ENCODE measurements around the gene ADPRM.
"Not testable (repeated sequence)": the region's sequence is repeated elsewhere in the genome, so short reads cannot be mapped to it uniquely, and the experiment has no call there.

ADPRM gene

DNA sequence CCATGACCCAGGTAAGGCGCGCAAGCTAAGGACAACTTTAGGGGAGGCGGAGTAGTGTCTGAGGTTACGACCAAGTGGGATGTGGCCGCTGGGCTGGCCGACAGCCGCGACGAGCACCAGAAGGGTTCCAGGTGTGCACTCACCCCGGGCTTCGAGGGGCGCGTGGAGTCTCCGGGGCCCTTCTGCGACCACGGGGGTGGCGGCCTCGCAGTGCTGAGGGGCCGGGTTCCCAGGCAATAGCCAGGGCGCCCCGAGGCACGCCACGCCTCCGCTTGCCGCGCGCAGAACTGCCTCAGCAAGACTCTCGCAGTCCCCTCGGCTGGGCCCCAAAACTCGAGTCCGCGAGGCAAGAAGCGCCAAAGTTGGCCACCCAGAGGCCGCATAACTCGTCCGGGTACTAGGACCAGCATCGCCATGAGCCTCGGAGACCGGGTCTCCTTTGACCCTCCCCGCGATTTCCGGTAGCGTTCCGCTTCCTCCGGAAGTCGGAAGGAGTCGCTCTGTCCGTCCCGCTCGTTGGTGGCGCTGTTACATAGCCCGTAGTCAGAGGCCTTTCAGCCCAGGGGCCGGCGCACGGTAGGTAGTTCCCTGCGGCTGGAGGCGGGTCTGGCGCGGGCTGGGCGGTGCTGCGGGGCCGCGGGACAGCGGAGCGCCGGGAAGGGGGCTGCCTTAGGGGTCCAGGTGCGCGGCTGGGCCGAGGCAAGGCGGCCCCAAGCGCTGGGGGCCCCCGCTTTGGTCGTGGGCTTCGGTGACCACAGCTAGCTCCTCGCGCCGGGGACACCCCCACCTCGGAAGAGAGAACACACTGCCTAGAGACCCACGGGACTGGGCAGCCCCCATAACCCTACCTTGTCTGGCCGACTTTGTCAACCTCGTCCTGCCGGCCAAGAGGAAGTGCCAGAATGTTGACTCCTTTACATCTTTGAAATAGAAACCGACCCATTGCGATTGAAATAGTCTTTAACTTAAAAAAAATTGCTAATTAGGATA lies at the start of gene ADPRM, which contains the start of gene SCO1:
Gene ADPRM, plus strand, starts transcription at position 503 of the 990 bp plus-strand sequence. CDS start 7,333 bp downstream, outside the sequence.
Gene SCO1, minus strand, starts transcription at position 442 of the 990 bp plus-strand sequence. Its CDS starts 26 bp downstream, at position 416.
- DNase-seq (ENCODE audit: low read depth), result peak; percentile 65

GRCh38 chr17:10648381-10648780 lies 49.0 kb upstream of the ADPRM start:
- DNase-seq (ENCODE audit: low read depth), result no peak

DNA sequence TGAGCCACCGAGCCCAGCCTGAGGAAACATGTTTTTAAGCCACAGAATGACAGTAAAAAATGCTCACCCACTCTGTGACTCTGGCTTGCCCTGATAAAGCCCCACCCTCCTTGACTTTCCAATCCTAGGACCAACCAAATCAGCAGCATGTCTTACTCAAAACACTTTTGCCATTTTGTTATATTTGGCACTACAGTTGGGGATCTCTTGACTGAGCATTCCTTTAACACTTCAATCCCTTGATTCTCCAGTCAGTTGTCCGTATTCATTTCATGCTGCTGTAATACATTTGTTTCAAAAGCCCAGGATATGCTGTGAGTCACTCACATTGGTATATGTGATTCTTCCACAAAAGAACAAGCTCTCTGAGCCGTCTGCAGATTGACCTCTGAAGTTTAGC lies 48.4 kb upstream of the ADPRM start:
- DNase-seq (ENCODE audit: low read depth), result peak; percentile 18

DNA sequence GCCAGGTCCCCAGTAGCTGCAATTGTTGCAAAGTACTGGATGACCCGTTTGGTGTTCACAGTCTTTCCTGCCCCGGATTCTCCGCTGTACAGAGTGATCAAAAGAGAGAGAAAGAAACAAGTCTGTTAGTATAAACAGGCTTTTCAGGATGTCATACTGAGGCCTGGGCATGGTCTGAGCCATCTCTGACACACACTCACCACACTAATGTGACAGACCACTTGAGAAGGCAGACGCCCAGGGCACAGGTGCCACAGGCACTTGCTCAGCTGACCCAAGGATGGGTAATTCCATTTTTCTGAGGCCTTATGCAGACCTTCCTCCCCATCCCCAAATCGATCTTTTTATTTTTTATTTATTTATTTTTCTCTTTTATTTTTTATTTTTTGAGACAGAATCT lies 47.8 kb upstream of the ADPRM start:
- DNase-seq (ENCODE audit: low read depth), result no peak

DNA sequence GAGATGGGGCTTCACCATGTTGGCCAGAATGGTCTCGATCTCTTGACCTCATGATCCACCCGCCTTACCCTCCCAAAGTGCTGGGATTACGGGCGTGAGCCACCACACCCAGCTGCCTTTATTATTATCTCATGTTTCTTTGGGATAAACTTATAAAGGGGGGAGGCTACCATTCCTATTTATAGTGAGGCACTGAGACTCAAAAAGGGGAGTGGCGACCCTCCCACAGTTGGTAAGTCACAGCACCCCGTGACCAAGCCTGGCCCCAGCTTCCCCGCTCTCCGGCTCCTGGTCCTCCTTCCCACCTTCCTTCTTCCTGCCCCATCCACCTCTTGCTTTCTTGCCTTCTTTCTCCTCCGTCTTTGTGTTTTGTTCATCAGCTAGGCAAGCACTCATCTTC lies 45.5 kb upstream of the ADPRM start:
- no peak for DNase-seq (ENCODE audit: low read depth)

DNA sequence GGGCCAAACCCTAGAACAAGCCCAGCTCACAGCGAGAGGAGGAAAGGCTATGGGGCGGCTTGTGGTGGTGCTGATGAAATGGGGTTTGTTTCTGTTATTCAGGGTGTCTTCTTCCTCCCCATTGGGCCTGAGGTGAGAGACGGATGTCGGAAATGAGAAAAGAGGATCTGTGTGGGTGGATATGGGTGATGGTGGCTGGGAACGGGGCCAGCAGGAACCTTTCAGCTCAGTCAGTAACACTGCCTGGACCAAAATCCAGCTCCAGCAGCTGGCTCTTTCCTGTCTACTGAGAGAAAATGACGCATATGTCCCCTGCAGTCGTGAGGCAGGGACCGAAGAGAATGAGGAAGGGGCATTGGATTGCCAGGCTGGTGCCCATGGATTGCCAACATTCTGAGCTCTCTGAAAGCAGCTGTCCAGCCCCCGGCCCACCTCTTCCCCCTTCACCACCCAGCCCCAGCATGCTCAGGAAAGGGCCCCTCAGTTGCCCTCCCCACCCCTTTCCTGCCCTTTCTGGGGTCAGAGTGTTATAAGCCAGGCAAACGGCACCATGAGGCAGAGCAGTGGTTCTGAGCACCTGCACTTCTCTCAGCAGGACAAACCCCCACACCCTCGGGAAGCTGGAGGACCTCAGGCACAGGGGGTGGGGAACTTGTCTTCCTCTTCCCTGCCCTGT lies 44.3 kb upstream of the ADPRM start:
- no peak for DNase-seq (ENCODE audit: low read depth)

DNA sequence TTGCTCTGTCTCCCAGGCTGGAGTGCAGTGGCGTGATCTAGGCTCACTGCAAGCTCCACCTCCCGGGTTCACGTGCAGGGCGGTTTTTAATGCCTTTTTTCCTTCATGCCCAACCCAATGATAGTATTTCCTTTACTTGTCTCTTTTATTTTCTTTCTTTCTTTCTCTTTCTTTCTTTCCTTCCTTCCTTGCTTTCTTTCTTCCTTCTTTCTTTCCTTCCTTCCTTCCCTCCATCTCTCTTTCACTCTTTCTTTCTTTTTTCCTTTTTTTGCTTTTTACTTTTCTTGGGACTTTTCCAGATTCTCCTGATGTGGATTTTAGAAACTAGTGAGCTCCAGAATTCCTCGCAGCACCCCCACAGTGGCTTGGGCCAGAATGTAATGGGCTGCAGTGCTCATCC lies 43.4 kb upstream of the ADPRM start:
- no peak for DNase-seq (ENCODE audit: low read depth)

DNA sequence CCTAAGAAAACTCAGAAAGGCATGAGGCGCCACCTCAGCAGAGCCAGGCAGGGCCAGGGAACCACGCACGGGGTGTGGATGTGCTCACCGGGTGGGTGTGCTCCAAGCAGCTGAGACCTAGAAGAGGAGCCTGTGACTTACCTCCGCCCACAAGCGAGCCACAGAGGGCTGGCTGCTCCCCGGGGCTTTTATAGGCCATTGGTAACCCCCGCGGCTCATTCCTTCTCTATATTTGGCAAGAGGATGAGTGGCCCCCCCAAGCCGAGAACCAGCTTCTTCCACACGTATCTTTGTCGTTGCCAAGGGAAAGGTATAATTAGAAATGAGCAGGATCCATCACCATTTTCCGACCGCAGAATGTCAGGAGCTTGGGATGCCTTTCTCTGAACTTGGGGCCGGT lies 40.2 kb upstream of the ADPRM start, which contains the start of gene MYH3:
Gene MYH3, minus strand, starts transcription at position 162 of the 400 bp plus-strand sequence. CDS start 2,245 bp downstream, outside the sequence.
- no peak for DNase-seq (ENCODE audit: low read depth)

DNA sequence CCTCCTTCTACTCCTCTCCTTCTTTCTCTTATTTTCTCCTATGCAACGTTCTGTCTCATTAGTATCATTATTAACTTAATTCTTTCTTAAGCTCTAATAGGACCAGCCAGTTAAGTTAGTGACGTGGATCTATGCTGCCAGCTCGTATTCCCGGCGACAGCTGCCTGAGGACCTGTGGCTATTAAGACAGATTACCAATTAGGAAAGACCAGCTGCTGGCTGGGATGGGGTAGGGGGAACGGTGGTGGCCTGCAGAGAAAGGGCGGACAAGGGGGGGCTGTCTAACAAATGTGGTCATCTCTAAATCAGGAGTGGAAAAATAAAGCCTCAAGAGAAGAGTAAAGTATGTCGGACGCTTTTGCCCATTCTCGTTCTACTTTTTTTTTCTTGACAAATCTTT lies 39.5 kb upstream of the ADPRM start:
- DNase-seq (ENCODE audit: low read depth), result no peak

GRCh38 chr17:10661437-10661836 lies 36.0 kb upstream of the ADPRM start:
- DNase-seq (ENCODE audit: low read depth), result peak; percentile 4

DNA sequence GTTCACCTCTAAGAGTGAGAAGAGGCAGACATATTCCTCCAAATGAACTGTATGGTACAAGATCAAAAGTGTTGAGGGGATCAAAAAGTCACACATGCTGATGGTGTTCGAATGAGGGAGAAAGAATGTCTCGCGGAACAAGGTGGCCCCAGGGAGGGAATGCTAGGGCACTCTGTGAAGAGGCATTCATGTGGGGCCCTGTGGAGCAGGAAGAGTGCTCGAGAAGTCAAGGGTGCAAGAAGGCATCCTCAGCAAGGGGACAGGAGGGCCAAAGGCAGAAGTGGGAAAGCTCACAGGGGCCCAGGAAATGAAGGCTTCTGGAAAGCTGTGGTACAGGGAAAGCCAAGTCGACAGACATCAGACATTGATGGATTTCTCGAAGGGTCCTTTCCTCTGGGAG lies 34.2 kb upstream of the ADPRM start:
- no peak for DNase-seq (ENCODE audit: low read depth)

DNA sequence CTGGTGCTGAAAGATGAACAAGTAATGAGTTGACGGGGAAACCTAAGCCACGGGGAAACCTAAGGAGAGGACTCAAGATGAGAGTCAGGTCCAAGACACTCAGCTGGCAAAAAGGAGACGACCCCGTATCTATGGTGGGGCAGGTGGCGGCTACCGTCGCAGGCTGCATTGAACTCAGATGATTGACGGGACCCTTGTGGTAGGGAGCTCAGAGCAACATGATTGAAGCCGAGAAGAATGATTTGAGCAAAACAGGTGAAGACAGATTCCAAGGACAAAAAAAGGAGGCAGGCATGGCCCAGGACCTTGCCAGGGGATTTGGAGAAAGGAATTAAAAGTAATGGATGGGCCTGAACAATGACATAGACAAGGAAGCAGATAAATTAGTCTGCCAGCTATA lies 32.8 kb upstream of the ADPRM start:
- DNase-seq (ENCODE audit: low read depth), result no peak

DNA sequence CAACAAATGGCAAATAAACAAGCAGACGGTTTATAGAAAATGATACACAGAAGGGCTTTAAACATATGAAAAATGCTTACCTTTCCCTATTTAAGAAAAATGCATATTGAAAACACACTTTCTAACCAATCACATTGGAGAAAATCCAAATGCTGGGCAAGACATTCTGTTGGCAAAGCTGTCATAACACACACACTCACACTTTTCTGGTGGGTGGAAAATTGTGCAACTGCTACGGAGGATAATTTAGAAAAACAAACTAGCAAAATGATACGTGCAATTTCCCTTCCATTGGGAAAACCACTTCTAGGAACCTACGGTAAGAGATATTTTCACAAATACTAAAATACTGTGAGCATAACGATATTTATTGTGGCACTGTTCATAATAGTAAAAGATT lies 30.5 kb upstream of the ADPRM start:
- DNase-seq (ENCODE audit: low read depth), result no peak

DNA sequence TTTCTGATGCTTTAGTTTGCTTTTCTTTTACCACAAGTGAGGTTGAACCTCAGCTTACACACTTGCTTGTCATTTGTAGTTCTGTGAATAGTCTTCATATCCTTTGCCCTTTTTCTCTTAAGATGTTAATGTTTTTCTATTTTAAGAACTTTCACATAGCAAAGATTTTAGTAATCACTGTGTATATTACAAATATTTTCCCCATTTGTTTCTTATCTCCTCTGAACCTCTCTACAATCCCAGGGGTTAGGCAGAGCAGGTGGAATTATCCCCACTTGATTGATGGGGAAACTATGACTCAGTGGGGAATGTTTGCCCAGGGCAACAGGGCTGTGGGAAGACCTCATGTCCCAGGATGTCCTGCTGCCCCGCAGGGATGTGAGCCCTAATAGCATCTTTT lies 28.6 kb upstream of the ADPRM start:
- peak; percentile 11 for DNase-seq (ENCODE audit: low read depth)

DNA sequence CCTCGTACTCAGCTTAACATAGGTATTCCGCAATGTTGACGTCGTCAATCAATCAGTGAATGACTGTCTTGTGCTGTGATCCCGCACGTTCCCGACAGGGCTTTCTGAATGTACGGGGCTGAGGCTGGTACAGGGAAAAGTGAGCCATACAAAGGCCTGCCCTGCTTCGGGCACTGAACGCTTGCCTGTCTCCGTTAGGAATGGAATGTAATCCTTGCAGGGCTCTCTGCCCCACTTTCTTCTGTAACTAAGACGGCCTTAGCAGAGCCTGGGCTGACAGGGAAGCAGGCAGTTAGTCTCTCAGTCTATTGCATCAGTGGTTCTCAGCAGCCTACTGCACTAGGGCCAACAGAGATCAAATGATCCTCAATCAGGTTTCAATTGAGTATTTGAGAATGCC lies 24.1 kb upstream of the ADPRM start:
- no peak for DNase-seq (ENCODE audit: low read depth)

DNA sequence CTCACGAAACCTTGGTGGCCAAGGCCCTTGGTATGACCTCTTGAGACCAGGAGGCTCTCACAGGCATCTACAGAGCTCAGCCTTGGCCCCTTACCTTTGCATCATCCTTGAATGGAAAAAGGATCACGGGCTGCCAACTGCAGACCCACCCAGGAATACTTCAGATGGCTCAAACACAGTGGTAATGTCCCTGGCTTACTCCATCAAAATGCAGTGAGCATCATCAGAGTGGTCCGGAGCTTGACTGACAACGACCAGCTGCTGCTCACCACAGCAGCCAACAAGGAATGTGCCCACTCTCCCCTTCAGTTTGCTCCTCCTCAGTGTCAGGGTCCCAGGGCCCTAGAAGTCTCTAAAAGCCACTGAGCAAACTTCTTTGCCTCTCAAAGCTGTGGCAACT lies 22.7 kb upstream of the ADPRM start:
- no peak for DNase-seq (ENCODE audit: low read depth)

DNA sequence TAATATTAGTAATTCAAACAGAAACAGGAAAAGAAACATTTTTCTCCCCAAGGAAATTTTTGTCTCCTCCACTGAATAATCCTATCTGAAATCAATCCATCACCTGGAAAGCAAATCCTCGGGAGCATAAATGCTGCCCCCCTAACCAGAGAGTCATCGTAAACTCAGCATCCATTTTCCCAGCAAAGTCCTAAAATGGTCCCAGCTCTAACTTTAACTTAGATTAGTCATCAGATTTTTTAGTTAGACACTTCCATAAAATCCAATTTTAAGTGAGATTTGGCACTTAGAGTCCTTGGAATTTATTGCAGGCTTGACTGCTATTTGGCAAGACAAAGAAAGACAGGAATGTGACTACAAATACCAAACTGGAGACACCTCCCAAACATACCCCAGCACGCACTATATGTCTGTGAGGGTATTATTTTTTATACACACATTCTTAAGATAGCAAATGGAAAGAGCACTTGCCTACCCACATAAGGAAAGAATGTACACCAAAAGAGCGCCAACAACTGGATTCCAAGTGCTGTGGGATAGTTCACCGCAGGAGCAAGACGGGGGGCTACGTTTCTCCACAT lies 15.4 kb upstream of the ADPRM start:
- no peak for DNase-seq (ENCODE audit: low read depth)

GRCh38 chr17:10683853-10684252 lies 13.5 kb upstream of the ADPRM start:
- no peak for DNase-seq (ENCODE audit: low read depth)

DNA sequence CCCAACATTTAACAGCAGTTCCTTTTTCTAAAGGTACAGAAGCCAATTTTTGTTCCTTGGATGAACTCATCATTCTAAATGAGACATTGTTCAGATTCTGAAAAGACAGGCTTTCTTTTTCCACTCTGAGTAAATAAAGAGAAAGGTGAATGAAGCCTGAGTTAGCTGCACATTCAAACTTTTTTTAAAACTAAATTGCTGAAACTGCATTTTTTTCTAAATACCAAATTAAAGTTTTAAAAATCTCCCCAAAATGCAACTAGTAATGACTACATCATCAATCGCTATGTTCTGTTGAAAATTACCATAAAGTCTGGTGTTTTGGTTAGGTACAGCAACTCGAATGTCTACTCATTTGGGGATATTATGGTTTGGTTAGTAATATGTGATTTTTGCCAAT lies 9.9 kb upstream of the ADPRM start:
- no peak for DNase-seq (ENCODE audit: low read depth)

GRCh38 chr17:10695875-10696407 lies 1.5 kb upstream of the ADPRM start:
- not testable (repeated sequence) for DNase-seq (ENCODE audit: low read depth)

DNA sequence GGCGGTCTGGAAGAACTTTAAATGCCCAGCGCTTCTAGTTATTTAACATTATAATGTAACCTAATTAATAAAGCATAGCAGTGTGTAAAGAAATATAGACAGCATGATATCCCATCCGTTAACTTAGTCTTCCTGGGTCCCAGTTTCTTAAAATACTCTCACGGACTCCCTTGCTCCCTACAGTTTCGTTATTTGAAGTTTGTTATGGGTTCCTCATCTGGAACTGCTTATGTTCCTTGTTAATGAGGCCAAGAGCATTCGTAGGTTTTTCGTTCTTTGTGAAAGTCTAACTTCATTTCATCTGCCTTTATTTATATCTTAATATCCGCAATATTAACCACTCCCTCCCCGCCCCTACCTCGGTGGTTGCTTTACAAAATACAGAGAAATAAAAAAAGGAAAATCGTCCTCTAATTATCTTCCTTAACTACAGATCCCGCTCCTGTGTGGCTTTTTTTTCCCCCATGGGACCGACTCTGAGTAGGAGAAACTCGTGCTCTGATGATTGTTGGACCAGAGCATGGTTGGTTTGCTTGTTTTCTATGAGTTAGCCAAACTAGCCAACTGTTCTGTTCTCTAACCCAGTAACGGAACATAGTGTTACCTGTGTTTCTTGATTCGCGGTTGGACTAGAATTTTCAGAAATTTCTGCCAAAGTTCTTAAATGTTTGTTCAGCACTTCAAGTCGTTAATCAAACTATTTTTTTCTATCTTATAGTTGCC lies 863 bp downstream of the ADPRM start:
- DNase-seq (ENCODE audit: low read depth), result no peak

- peak; percentile 17 for DNase-seq (ENCODE audit: low read depth)
These were observed 2.5 kb downstream of the ADPRM start for GRCh38 chr17:10699856-10700255.
